Measurements from ENCODE around the gene PLPP6. TPM values are rescaled to one million over a fixed set of nuclear protein-coding genes. Genes with fewer than 3 reads are reported as not detected.

The PLPP6 gene
- total and polyA plus RNA-seq, 4 donors = 3.8 to 6.9 (median 5.2) TPM

DNA sequence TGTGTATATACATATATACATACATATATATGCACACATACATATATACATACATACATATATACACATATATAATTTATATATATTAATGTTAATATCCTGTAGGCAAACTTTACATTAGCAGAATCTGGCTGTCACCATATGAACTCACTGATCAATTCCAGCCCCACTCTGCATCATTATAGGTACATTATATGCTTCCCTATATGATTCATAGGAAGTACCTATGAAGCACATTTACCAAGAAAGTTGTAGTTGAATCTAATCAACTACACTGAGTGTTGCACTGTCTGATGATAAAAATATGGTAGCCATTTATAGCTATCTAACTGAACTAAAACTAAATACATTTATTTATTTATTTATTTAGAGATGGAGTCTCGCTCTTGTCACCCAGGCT is 9.6 kb downstream of the PLPP6 start:
- no peak overlapping the region for H3K4me3 ChIP-seq
- WGBS, 2 donors = 98 to 100% methylated on average over 1 of the region's 1 CpG
- ATAC-seq (ENCODE audit: insufficient read depth, low FRiP score) (no peak), DNase-seq (no peak)
- no peaks in the 10 kb centered on the region for H3K9me3 ChIP-seq (ENCODE audit: control insufficient read depth in 4 of 4, insufficient read depth in 3 of 4, low read length in 3 of 4)
- H3K9ac ChIP-seq (ENCODE audit: insufficient read depth in 1 of 2, low read length in 2 of 2) = no peak overlapping the region
- no peaks in the 10 kb centered on the region for H3K36me3 ChIP-seq (ENCODE audit: control insufficient read depth in 4 of 4, insufficient read depth in 4 of 4, low read length in 4 of 4)
- TF ChIP-seq, protein P1, sequence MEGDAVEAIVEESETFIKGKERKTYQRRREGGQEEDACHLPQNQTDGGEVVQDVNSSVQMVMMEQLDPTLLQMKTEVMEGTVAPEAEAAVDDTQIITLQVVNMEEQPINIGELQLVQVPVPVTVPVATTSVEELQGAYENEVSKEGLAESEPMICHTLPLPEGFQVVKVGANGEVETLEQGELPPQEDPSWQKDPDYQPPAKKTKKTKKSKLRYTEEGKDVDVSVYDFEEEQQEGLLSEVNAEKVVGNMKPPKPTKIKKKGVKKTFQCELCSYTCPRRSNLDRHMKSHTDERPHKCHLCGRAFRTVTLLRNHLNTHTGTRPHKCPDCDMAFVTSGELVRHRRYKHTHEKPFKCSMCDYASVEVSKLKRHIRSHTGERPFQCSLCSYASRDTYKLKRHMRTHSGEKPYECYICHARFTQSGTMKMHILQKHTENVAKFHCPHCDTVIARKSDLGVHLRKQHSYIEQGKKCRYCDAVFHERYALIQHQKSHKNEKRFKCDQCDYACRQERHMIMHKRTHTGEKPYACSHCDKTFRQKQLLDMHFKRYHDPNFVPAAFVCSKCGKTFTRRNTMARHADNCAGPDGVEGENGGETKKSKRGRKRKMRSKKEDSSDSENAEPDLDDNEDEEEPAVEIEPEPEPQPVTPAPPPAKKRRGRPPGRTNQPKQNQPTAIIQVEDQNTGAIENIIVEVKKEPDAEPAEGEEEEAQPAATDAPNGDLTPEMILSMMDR (IDR thresholded peaks at IDR 0.05; ENCODE audit: control extremely low read depth, extremely low read depth) = no peak
- H3K27ac ChIP-seq (ENCODE audit: low read depth in 1 of 2, low read length in 1 of 2) = no peak overlapping the region
- H3K4me1 ChIP-seq (ENCODE audit: control insufficient read depth in 5 of 5, insufficient read depth in 5 of 5, low read length in 5 of 5) = no peaks in the 10 kb centered on the region
- H3K27me3 ChIP-seq (ENCODE audit: control insufficient read depth in 3 of 3, insufficient read depth in 3 of 3, low read length in 2 of 3) = no peaks in the 10 kb centered on the region

DNA sequence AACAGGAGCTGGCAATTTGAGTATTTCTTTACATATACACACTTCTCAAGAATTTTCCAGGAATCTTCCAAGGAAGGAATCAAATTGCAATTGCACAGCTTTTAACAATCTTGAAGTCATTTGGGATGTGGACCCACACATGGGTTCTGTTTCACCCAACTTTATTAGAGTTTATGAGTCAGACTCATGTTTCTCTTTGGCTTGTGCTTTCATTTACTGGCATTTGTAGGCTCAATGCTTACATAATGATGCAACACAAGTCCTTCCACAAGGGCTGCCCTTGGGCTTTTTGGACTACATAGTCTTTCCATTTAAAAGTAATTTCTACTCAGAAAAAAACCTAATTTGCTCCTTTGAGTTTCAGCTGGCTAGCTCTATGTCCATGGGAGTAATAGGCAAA is 12.7 kb downstream of the PLPP6 start:
- Histone ChIP-seq H3K4me3 (no peak overlapping the region), H3K4me1 (ENCODE audit: control insufficient read depth in 5 of 5, insufficient read depth in 5 of 5, low read length in 5 of 5) (peaks cover 0 to 11% (median 0%) of the 10 kb centered on the region in 5 donors), H3K9me3 (ENCODE audit: control insufficient read depth in 4 of 4, insufficient read depth in 3 of 4, low read length in 3 of 4) (no peaks in the 10 kb centered on the region), H3K27me3 (ENCODE audit: control insufficient read depth in 3 of 3, insufficient read depth in 3 of 3, low read length in 2 of 3) (no peaks in the 10 kb centered on the region), H3K9ac (ENCODE audit: insufficient read depth in 1 of 2, low read length in 2 of 2) (no peak overlapping the region), H3K27ac (ENCODE audit: low read depth in 1 of 2, low read length in 1 of 2) (no peak overlapping the region), H3K36me3 (ENCODE audit: control insufficient read depth in 4 of 4, insufficient read depth in 4 of 4, low read length in 4 of 4) (no peaks in the 10 kb centered on the region)
- DNase-seq = no peak
- no peak for ATAC-seq (ENCODE audit: insufficient read depth, low FRiP score)
- TF ChIP-seq, protein P1 (IDR thresholded peaks at IDR 0.05; ENCODE audit: control extremely low read depth, extremely low read depth) = no peak

DNA sequence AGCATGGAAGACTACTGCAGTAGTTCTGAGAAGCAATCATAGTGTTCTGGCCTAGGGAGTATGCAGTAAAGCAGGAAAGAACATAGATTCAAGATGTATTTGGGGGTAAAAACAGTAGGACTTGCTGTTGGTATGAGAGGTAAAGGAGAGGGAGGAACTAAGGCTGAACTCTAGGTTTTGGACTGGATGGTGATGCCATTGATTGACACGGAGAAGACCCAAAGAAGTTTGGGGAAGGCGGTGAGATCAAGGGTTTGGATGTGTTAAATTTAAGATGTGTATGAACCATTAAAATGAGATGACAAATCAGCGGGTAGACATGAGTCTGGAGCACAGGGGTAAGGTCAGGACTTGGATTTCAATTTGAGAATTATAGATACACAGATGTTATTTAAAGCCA is 15.3 kb downstream of the PLPP6 start:
- Histone ChIP-seq H3K36me3 (ENCODE audit: control insufficient read depth in 4 of 4, insufficient read depth in 4 of 4, low read length in 4 of 4) (no peaks in the 10 kb centered on the region), H3K4me3 (no peak overlapping the region), H3K9ac (ENCODE audit: insufficient read depth in 1 of 2, low read length in 2 of 2) (no peak overlapping the region), H3K27me3 (ENCODE audit: control insufficient read depth in 3 of 3, insufficient read depth in 3 of 3, low read length in 2 of 3) (no peaks in the 10 kb centered on the region), H3K9me3 (ENCODE audit: control insufficient read depth in 4 of 4, insufficient read depth in 3 of 4, low read length in 3 of 4) (no peaks in the 10 kb centered on the region), H3K27ac (ENCODE audit: low read depth in 1 of 2, low read length in 1 of 2) (no peak overlapping the region), H3K4me1 (ENCODE audit: control insufficient read depth in 5 of 5, insufficient read depth in 5 of 5, low read length in 5 of 5) (peaks cover 2 to 22% (median 4%) of the 10 kb centered on the region in 5 donors)
- TF ChIP-seq, protein P1 (IDR thresholded peaks at IDR 0.05; ENCODE audit: control extremely low read depth, extremely low read depth) = no peak
- ATAC-seq (ENCODE audit: insufficient read depth, low FRiP score) (no peak), DNase-seq (no peak)
- WGBS, 2 donors = 86 to 97% methylated on average over 3 of the region's 3 CpGs

DNA sequence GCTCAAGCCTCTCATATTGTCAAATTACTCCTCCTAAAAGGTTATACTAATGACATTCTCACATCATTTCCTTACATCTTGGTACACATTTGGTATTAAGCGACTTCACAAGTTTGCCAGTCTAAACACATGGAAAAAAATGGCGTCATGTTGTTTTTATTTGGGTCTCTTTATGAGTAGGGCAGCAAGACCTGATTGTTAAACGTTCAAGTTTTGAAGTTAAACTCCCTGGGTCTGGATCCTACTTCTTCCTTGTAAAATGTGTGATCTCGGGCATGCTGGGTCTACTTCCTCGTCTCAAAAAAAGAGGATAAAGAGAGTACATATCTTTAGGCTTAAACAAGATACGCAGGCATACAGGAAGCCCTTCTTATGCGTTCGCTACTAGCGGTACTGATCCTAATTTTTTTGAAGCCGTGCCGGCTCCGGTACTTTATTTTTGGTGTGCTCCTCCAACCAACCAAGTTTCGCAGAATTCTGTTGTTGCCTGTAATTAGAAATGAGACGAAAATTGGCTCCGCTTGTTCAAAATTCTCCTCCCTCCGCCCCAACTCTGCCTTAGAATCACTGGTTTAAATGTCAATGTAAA is 16.7 kb downstream of the PLPP6 start:
- H3K4me1 ChIP-seq (ENCODE audit: control insufficient read depth in 5 of 5, insufficient read depth in 5 of 5, low read length in 5 of 5) = peaks cover 2 to 22% (median 6%) of the 10 kb centered on the region in 5 donors
- H3K36me3 ChIP-seq (ENCODE audit: control insufficient read depth in 4 of 4, insufficient read depth in 4 of 4, low read length in 4 of 4) = peaks cover 0 to 5% (median 0%) of the 10 kb centered on the region in 4 donors
- DNase-seq (peak; percentile 64 to 87 (median 80)), ATAC-seq (ENCODE audit: insufficient read depth, low FRiP score) (no peak)
- H3K9ac ChIP-seq (ENCODE audit: insufficient read depth in 1 of 2, low read length in 2 of 2) = peak overlapping the region; percentile 99
- H3K9me3 ChIP-seq (ENCODE audit: control insufficient read depth in 4 of 4, insufficient read depth in 3 of 4, low read length in 3 of 4) = no peaks in the 10 kb centered on the region
- WGBS, 2 donors = 1% methylated on average over 16 of the region's 16 CpGs
- no peaks in the 10 kb centered on the region for H3K27me3 ChIP-seq (ENCODE audit: control insufficient read depth in 3 of 3, insufficient read depth in 3 of 3, low read length in 2 of 3)
- TF ChIP-seq, protein P1 (IDR thresholded peaks at IDR 0.05; ENCODE audit: control extremely low read depth, extremely low read depth) = no peak
- peak overlapping the region; percentile 98 to 99 for H3K27ac ChIP-seq (ENCODE audit: low read depth in 1 of 2, low read length in 1 of 2)
- peak overlapping the region; percentile 44 for H3K4me3 ChIP-seq

Measured in lung (tissue), 12 donors.